ENCODE results near the gene EXOC8. TPM values are rescaled to one million over a fixed set of nuclear protein-coding genes. Genes with fewer than 3 reads are reported as not detected.

EXOC8 gene
- total and polyA plus RNA-seq, 9 of the 15 experiments (the other 6 are each of a cell fraction or from before 2014, with no cell fraction given): 2.1 to 13.6 (median 7.2) TPM

DNA sequence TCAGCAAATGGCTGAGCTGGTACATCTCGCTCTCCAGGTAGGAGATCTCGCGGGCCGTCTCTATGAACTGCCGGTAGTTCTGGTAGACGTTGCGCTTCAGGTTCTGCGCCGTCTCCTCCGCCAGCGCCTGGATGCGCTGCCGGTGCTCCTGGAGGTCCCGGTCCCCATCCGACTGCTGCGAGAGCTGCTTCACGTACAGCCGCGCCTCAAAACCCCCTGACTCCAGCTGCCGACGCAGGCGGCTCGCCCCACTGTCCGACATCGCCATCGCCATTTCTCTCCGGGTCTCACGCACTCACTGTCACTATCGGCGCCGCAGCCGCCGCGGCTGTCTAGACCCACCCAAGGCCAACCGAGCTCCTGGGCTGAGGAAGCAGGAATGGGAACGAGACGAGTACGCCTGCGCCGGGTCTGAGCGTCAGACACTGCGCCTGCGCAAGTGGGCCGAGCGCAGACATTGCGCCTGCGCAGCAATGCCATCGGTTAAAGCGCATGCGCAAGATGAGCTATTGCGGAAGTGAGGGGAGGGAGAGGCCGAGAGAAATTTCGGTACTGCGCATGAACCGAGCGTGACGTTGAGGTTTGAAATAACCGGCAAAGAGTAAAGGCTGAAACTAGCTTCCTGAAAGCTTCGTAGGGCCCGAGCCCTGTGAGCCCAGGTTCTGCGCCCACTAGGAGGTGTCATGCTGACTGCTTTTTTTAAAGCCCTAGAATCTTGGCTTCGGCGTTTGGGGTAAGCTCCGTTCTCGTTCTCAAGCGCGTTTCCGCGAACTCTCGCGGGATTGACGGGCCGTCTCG, at the start of gene EXOC8 (continued):
- TF ChIP-seq HEY1 (CRISPR knock-in tag; IDR thresholded peaks at IDR 0.05; ENCODE audit: borderline replicate concordance) (no peak), NFIX (CRISPR knock-in tag; IDR thresholded peaks at IDR 0.05; ENCODE audit: low read depth) (peak; percentile 0; the same call in 1 of the 2 replicates), ZFPM2 (CRISPR knock-in tag; IDR thresholded peaks at IDR 0.05) (0 out of 2 replicates have a peak, but pooled peaks have one; percentile 25), ELF2 (CRISPR knock-in tag; IDR thresholded peaks at IDR 0.05) (peak; percentile 99), FOS (IDR thresholded peaks at IDR 0.05; ENCODE audit: extremely low read depth, insufficient read length) (no peak), CEBPB (tag; IDR thresholded peaks at IDR 0.05) (peak; percentile 58; the same call in 1 of the 2 replicates), E2F8 (IDR thresholded peaks at IDR 0.05; ENCODE audit: low read depth, partially characterized antibody) (peak; percentile 50), SIN3A (IDR thresholded peaks at IDR 0.05; ENCODE audit: borderline replicate concordance in 2 of 2, control insufficient read depth in 1 of 2, low read depth in 2 of 2, low read length in 2 of 2) (peak in 1 of 2 experiments; percentile 39; a peak in 1 of 4 replicates), MAFG (tag; conservative IDR thresholded peaks at IDR 0.05) (peak; percentile 96), ZNF830 (CRISPR knock-in tag; IDR thresholded peaks at IDR 0.05) (0 out of 2 replicates have a peak, but pooled peaks have one; percentile 45), KDM4B (IDR thresholded peaks at IDR 0.05; ENCODE audit: borderline replicate concordance in 2 of 2, low read depth in 1 of 2) (0 out of 4 replicates have a peak, but pooled peaks of 1 of the 2 experiments have one; percentile 59), MCM2 (IDR thresholded peaks at IDR 0.05; ENCODE audit: low read depth) (no peak), RB1 (IDR thresholded peaks at IDR 0.05; ENCODE audit: low read depth) (peak; percentile 4; the same call in 1 of the 2 replicates), SOX6 (IDR thresholded peaks at IDR 0.05) (no peak; the same call in 1 of the 2 replicates), ZNF263 (CRISPR knock-in tag; IDR thresholded peaks at IDR 0.05; ENCODE audit: borderline replicate concordance) (peak; percentile 71), CTBP1 (IDR thresholded peaks at IDR 0.05; ENCODE audit: borderline replicate concordance) (peak; percentile 70), TFAP4 (CRISPR knock-in tag; IDR thresholded peaks at IDR 0.05; ENCODE audit: borderline replicate concordance) (peak; percentile 63; the same call in 1 of the 2 replicates)
- TF ChIP-seq, protein P1, sequence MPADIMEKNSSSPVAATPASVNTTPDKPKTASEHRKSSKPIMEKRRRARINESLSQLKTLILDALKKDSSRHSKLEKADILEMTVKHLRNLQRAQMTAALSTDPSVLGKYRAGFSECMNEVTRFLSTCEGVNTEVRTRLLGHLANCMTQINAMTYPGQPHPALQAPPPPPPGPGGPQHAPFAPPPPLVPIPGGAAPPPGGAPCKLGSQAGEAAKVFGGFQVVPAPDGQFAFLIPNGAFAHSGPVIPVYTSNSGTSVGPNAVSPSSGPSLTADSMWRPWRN (IDR thresholded peaks at IDR 0.05; ENCODE audit: low read depth): no peak
- TF ChIP-seq, protein P2, sequence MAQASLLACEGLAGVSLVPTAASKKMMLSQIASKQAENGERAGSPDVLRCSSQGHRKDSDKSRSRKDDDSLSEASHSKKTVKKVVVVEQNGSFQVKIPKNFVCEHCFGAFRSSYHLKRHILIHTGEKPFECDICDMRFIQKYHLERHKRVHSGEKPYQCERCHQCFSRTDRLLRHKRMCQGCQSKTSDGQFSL (CRISPR knock-in tag; IDR thresholded peaks at IDR 0.05): no peak
- TF ChIP-seq, protein P2 (tag; IDR thresholded peaks at IDR 0.05): no peak
